Hepatic stellate cell (primary cell): Measurements from ENCODE around the gene PTPRG.
A peak's percentile ranks its signal among the peaks of the same experiment; 100 is the strongest.

Source experiments
- DNase-seq: peaks from one replicate; pipeline ENCODE4 v3.0.0; 2011; ENCODE audit warnings: low spot score

PTPRG gene

DNA sequence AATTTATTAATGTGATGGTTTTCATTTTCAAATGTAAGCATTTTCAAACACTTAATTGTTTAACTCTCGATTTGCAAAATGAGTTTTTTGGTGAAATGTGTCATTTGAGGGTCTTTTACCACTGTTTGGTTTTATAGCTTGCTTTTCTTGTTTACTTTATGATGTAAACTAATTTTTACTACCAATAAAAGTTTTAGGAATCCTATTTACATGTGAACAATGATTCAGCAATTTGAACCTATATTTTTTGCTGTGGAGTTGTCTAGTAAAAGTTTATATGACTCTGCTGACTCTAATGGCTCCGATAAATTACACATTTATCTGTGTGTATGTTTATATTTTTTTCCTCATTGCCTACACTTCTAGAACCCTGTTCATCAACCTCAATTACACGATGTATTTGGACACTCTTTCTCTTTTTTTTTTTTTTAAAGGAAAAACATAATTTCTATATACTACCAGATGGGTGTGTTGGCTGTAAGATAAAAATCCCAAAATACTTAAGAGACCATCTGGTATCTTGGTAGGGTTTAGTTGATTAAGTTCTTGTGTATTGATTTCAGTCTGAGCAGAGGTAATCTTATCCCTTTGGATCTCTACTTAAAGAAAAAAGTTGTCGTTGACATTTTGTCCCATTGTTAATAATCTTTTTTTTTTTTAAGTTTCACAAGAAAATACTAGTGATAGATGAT lies 89.5 kb downstream of the PTPRG start:
- DNase-seq: no peak

DNA sequence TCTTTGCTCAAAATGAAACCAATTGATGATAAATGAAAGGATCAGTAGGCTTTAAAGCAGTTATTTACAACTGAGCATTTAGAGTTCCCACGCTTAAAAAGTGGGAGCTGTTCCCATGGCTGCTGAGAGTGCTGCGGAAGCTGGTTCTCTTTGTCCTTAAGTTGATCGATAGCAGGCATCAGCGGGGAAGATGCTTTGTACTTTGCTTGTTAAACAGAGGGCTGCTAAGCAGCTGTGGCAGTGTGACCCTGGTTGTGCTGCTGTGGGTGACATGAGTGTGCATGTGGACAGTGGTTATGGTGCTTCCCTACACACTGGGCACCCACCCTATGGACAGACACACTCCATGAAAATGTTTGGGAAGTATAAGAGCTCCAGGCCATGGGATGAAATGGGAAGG lies 96.3 kb downstream of the PTPRG start:
- DNase-seq: no peak

DNA sequence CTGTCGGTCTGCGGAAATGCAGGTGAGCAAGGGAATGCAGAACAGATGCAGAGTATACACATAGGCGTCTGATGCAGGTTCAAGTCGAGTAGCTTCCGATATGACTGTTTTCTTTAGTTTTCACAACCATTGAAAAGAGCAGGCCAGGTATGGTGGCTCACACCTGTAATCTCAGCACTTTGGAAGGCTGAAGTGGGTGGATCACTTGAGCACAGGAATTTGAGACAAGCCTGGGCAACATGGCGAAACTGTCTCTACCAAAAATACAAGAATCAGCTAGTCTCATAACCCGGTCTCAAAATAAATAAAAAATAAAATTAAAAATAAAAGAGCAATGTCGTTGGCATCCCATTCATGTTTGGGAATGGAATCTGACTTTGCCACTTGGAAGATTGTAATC lies 101.5 kb downstream of the PTPRG start:
- no peak for DNase-seq

DNA sequence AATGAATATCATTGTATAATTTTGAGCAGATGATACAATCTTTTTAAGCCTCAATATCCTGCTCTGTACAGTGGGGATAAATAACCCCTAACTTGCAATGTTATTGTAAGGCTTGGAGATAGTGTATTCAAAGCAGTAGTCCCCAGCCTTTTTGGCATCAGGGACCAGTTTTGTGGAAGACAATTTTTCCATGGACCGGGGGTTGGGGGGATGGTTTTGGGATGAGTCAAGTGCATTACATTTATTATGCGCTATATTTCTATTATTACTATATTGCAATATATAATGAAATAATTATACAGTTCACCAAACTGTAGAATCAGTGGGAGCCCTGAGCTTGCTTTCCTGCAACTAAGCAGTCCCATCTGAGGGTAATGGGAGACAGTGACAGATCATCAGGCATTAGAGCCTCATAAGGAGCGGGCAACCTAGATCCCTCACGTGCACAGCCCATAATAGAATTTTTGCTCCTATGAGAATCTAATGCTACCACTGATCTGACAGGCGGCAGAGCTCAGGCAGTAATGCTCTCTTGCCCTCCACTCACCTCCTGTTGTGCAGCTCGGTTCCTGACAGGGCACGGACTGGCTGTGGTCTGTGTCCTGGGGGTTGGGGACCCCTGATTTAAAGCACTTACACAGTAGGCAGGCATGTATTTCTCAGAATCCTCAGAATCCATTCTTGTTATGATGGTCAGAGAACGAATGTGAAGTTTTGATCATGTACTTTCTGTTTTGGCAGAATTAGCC lies 102.2 kb downstream of the PTPRG start:
- DNase-seq: no peak

DNA sequence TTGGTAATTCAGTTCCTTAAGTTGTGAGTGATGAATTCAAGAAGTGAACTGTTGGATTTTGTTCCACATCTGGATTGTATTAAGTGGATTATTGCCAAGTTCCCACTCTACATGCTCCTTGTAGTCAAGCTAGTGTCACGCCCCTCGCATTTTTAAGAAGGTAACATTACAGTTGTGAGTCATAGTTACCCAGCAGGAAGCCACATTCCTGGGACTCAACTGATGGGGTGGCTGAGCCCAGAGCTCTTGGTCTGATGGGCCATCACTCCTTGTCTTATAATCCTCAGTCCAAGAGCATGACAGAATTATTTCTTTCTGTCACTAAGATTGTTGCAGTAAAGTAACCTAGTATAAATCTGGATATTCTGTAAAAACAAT lies 102.7 kb downstream of the PTPRG start:
- DNase-seq: peak; percentile 67

DNA sequence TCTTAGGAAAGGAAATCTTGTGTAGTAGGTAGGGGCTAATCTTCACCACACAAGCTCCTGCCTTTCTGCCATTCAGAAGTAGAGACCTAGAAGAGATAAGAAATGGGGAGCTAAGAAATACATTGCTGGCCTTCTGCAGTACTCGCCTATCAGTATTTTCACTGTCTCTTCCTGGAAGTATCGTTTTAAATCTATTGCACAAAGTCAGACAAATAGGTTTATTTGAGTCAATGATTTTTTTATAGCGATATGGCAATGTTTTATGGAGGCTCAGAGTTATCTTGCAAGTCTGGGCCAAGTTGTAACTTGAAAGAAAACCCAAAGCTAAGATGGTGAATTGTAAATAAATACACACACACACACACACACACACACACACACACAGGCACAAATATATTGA lies 103.8 kb downstream of the PTPRG start:
- no peak for DNase-seq

DNA sequence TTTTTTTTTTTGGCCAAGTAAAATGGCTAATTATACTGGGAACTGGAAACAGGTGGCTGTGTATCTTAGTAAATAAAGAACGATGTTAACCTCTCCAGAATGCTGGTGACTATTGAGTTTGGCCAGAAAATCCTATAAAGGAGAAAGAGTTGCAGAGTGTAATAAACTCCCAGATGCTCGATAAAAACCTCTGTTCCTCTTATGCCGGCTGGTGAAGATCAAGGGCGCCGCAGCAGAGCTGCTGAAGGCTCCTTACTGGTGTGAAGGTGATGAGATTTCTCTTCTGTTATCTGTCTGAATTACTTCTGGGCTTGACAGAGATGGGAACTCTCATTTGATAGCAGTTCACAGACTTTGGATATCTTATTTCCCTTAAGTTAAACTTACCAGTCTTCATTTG lies 104.6 kb downstream of the PTPRG start:
- no peak for DNase-seq

DNA sequence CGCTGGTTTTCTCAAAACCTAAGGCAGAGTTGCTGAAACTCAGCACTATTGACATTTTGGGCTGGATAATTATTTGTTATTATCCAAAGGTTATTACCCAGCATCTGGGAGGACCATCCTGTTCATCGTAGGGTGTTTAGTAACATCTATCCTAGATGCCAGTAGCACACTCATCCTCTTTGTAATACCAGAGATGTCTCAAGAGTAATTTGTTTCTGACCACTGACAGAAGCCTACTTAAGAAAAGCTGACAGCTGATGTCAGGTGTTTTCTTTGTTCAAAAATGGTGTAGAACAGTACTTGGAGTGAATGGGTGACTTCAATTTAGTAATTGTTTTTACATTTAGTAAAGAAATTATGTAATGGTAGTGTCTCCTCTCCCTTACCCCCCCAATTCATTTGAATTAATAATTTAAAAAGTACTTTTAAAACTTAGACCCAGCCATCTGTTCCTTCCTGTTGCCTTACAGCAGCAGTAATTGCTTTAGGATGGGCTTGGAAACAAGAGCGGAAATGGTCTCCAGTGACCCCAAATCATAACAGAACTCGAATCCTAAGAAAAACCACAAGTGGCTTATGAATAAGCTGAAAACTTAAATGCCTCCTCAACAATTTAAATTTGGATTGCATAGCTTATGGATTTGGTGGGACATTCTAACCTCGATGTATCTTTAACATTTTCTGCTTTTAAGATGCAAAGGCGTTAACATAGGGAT lies 105.4 kb downstream of the PTPRG start:
- DNase-seq: no peak

DNA sequence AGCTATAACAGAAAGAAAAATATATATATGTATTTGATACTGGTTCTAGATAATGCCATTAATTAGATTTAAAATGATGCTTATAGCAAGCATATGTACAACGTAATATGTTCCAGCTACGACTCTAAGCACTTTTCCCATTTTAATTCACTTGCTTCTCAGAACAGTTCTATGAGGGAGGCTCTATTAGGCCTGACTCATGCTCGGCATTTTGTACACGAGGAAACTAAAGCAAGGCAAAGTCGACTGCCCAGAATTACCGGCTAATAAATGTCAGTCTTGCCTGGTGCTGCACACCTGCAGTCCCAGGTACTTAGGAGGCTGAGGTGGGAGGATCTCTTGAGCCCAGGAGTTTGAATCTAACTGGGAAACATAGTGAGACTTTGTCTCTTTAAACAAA lies 106.0 kb downstream of the PTPRG start:
- DNase-seq: no peak

DNA sequence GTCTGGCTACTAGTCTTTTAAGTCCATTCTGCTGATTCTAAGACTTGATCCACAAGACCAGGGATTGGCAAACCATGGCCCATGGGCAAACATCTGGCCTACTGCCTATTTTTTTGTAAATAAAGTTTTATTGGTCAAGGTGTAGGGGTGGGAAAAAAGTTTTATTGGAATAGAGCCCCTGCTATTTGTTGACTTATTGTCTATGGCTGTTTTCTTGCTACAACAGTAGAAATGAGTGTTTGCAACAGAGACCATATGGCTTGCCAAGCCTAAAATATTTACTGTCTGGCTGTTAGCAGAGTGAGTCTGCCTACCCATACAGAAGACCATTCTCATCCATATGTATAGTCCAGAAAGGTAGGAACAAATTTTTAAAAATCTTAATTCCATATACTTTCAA lies 106.4 kb downstream of the PTPRG start:
- no peak for DNase-seq

DNA sequence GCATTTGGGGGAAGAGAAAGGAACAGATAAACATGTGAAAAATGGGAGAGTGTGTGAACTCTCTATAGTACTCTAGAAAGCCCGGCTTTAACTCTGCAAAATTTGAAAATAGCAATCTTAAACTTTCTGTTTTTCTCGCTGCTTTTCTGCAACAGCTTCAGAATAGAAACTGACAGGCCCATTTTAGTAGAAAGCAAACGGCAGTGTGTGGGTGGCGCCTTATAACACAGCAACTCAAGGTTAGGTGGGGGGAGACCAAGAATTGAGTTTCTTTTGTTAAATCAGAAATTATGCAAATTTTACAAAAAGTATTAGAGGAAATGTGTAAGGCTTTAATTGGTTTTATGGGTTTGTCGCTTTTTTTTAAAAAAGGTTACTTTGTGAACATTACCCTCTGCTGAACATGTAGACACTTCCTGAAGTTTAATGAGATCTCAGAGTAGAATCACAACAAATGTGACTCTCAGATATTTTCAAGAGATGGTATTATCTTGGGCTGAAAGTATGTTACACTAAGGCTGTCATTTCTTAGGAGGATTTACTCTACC lies 107.0 kb downstream of the PTPRG start:
- DNase-seq: no peak

DNA sequence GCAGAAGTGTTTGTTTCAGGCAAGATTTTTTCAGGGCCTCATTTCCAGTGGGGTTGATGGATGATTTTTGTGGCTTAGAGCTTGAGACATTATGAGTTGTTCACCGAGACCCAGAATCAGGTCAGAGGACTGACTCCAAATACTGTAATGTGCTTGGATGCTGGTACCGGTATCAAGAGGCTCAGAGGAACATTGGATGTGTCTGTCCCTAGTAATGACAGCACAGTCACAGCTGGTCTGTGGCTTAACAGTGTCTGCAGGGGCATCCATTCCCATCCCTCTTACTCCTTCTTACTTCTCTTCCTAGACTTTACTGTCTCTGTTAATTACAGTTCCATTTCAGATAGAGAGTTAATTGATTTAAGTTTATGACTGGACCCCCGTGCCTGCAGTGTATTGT lies 107.8 kb downstream of the PTPRG start:
- no peak for DNase-seq

DNA sequence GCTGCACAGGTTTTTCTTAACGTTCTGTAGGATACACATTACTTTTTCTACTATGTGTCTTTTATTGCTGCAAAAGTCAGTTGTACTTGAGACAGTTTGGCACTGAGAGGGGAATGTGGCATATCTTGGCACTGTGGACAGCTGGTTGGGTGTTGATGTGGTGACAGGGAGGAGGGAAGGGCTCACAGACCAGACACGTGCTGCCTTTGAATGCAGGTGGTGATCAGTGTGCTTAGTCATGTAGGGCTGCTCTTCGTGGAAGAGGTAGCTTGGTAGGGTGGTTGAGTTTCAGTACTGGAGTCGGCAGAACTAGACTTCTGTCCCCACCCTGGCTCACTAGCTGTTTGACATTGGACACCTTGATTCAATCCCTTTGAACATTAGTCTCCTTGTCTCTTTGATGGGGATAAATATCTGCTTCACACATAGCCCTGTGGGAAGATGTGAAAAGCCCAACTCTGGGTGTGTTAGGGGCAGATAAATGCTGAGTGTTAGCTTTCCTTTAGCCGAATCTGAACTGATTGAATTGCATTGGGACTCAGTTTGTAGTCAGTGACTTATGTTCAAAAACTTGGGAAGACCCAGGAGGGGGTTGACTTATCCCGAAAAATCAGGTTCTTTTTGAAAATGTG lies 108.4 kb downstream of the PTPRG start:
- DNase-seq: no peak

DNA sequence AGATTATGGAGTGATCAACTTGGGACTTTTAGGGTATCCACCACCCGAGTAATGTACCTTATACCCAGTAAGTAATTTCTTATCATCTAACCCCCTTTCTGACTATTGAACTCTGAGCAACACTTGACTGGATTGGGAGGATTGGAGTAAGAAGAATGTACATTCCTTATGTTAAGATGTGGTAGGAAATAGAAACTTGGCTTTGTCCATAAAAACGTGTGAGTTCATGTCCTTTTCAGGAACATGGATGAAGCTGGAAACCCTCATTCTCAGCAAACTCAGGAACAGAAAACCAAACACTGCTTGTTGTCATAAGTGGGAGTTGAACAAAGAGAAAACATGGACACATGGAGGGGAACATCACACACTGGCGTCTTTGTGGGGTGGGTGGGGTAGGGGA lies 112.3 kb downstream of the PTPRG start:
- DNase-seq: no peak

DNA sequence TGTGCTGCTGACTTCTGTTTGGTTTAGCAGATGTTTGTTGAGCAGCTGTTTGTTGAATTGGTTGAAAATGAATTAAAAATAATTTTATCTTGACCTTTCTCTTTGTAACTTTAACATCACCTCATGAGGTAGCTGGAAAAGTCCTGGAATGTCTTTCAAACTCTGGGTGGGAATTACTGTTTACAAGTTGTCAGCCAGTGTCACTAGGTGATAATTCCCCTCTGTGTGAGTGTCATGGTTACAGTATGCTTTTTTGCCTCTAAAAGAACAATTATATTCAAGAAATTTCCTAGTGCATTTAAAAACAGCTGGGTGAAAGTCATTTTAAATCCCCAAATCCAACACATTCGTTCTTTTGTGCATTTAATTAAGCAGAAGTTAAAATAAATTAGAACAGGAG lies 113.2 kb downstream of the PTPRG start:
- no peak for DNase-seq

DNA sequence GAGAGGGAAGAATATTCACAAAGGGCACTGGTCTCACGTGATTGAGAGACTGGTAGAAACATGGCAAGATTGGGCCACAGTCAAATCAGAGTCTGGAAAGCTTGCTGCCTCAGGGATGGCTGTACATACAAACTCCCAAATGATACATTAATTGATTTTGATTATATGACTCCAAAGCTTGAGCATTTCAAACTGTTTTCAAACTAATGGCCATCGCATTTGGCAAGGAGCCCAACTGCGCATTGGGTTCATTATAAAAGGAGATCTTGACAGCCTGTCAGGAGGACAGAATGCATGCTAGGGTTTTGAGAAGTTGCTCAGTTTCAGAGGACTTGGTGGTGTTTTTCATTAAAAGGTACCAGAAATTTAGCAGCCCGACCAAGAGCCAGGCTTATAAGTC lies 117.7 kb downstream of the PTPRG start:
- no peak for DNase-seq

DNA sequence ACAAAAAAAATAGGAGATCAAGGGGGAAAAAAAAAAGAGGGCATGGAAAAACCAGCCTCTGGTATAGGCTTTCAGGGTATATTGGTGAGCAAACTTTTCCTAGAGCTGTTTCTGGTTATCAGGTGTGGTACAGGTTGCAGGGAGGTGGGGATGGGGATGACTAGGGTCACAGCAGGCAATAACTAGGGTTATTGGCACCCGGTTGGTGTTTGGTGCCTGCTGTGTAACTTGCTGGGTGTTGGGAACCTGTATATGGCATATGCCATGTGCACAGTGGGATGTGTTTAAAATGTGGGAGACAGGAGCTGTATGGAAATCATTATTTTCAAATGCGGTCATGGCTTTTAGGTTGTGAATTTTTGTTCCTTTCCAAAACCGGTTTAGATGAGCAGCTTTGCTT lies 119.2 kb downstream of the PTPRG start:
- DNase-seq: no peak

DNA sequence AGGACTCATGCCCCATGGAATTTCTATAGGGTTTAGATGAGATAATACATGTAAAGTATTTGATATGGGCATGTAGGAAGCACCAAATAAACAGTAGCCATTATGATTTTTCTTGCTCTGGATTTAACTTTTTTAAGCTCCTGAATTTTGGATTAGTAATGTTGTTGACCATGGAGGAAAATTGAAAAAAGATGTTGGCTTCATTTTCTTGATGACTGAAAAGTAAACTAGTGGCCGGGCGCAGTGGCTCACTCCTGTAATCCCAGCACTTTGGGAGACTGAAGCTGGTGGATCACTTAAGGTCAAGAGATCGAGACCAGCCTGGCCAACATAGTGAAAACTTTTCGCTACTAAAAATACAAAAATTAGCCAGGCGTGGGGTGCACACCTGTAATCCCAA lies 120.3 kb downstream of the PTPRG start:
- DNase-seq: no peak

DNA sequence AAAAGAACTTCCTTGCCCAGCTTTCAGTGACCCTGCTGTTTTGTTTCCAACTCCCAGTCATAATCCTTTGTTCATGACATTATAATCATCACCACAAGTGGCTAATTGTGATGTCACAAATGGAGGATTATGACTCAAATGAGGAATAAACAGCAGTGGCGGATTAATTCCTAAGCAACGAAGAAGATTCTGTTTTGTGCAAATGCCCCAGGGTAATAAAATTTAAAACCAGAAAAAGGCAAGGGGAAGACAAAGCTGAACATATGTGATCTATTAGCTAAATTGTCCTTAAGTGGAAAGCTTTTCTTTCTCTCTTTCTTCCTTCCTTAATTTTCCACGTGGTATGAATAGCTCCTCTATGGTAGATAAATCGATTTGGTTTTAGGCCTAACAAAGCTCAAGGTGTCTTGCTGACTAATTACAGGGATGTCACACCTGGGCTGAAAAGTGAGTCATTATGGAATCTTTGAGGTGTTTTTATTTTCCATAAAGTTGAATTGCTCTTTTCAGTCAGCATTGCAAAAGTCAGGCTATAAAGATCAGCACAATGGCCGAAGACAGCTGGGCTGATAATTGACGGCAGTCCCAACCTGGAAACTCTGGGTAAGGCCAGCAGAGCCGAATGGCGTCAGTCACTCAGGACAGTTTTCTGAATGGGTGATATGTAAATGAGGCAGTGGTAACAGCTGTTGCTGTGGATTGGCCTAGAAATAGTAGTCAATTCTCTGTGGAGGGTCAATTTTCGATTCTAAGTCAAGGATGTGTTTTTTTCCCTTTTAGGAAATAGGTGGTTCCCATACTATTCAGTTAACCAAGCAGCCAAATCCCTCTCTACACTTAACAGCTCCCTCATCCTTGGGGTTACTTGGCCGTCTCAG lies 121.5 kb downstream of the PTPRG start:
- no peak for DNase-seq

DNA sequence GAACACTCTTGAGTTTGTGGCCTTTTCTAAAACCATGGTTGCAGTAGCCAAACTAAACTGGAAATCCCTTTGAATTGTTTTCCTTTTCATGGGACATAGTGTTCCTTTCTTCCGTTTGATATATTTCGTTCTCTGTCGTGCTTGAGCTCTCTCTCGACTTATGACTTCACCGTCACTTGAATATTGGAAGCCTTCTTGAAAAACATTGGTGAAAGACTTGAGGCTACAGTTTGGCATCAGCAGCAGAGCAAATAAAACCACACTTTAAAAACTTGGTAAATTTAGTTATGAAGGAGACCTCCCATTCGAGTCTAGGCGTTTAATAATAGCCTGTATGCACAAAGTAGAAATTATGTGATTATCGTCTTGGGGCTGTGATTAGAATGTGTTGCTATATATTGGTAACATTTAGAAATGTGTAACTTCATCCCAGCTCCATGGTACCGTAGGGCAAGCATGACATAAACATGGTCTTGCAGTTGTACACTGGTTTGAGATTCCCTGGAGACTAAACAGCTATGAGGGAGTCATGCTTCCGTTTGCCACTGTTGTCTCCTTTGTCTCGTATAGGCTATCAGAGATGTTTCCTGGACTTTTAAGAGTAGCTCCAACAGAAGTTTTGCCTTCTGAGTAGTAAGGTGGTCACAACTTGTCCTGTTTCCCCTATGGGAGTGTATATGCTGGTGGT lies 122.3 kb downstream of the PTPRG start:
- no peak for DNase-seq

DNA sequence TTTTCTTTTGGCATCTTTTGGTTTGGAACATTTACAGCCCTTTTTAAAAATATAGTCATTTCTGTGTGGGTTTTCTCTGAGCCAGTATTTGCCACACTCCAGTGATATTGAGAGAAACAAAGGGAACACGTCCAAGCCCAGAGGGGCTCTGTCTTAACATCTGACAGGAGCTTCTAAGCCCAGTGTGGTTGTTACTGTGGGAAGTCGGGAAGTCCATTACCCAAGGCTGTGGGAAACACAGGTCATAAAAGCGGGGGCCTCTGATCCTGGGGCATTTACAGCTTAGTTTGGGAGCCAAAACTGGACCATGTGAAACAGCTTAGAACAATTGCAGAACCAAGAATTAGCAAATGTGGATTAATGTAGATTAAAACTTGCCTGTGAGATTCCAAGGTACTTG lies 123.0 kb downstream of the PTPRG start:
- no peak for DNase-seq
